GM12873 (cell line): ENCODE data around the gene STXBP6.

Experiments used
- CTCF ChIP-seq: IDR thresholded peaks from 2 replicates; pipeline ENCODE4 v1.5.1; 2012; ENCODE audit warnings: low read depth, mild to moderate bottlenecking, moderate library complexity, low read length, control low read depth; ENCODE audit not compliant: insufficient read depth; ENCODE audit errors: missing control alignments

STXBP6 gene

GRCh38 chr14:25003537-25003936 is 46.4 kb downstream of the STXBP6 start:
- no peak for TF ChIP-seq CTCF

GRCh38 chr14:25001601-25002000 is 48.3 kb downstream of the STXBP6 start:
- TF ChIP-seq CTCF, result no peak

- TF ChIP-seq CTCF, result no peak
Observed at GRCh38 chr14:25001156-25001555, 48.8 kb downstream of the STXBP6 start.

GRCh38 chr14:24999157-24999556 is 50.8 kb downstream of the STXBP6 start:
- TF ChIP-seq CTCF, result no peak

GRCh38 chr14:24996930-24997725 is 52.8 kb downstream of the STXBP6 start:
- no peak for TF ChIP-seq CTCF

- no peak for TF ChIP-seq CTCF
Observed at GRCh38 chr14:24995016-24995415, 54.9 kb downstream of the STXBP6 start.

GRCh38 chr14:24993631-24994030 is 56.3 kb downstream of the STXBP6 start:
- TF ChIP-seq CTCF, result no peak
